Left lung (tissue), 10 donors: ENCODE results near the gene MTMR12. TPM values are rescaled to one million over a fixed set of nuclear protein-coding genes. Genes with fewer than 3 reads are reported as not detected.

Experiments used
- ATAC-seq: fragments of 200-7000 bp; cut with Tn5 transposase; one replicate; pipeline ENCODE4 v1.9.1; 2020; ENCODE audit warnings: moderate library complexity
- DNase-seq, 4 donors: peaks; one replicate each; pipeline ENCODE4 v3.0.0-alpha.2; 2013 to 2020
- H3K27ac ChIP-seq, 2 donors: fragments of 200-600 bp; sonication (generic) in 1 of 2; one replicate each; pipeline versions ENCODE4 v1.5.0 to v1.8.0; 2020 to 2021
- H3K27me3 ChIP-seq, 2 donors: fragments of 200-600 bp; sonication (generic) in 1 of 2; one replicate each; pipeline versions ENCODE4 v1.5.0 to v1.8.0; 2020 to 2021
- H3K36me3 ChIP-seq, 2 donors: fragments of 200-600 bp; sonication (generic) in 1 of 2; one replicate each; pipeline versions ENCODE4 v1.5.0 to v1.8.0; 2020 to 2021
- H3K4me1 ChIP-seq, 2 donors: fragments of 200-600 bp; one replicate each; pipeline ENCODE4 v1.8.0; 2021
- H3K4me3 ChIP-seq, 2 donors: fragments of 200-600 bp; sonication (generic) in 1 of 2; one replicate each; pipeline versions ENCODE4 v1.5.0 to v1.8.0; 2020 to 2021; ENCODE audit warnings: mild to moderate bottlenecking in 1 of 2
- H3K9me3 ChIP-seq, 2 donors: fragments of 200-600 bp; sonication (generic) in 1 of 2; one replicate each; pipeline versions ENCODE4 v1.5.0 to v1.8.0; 2020 to 2021
- CTCF ChIP-seq, 2 donors: fragments of 200-600 bp; sonication (generic) in 1 of 2; IDR thresholded peaks; one replicate each; pipeline versions ENCODE4 v1.5.0 to v1.8.0; 2021; ENCODE audit warnings: antibody characterized with exemption in 2 of 2
- intact Hi-C, 2 donors: fragments of 100-400 bp; cut with DNase I; formaldehyde crosslinking; loops; one replicate each; pipeline versions ENCODE4 v1.11.2 to v1.14.2; 2022
- polyA plus RNA-seq, 6 donors: library from polyadenylated mRNA; unstranded; fragments of 120-200 nt; gene quantifications; one replicate each; pipeline ENCODE4 v1.2.1, GENCODE V29; 2013; ENCODE audit not compliant: insufficient read length in 6 of 6
- total RNA-seq, 2 donors: library from RNA; stranded (reverse); fragmentation: NEBNext Ultra II Directional; extraction: Animal tissue kit (Norgen Biotek cat#: 25700); gene quantifications; one replicate each; pipeline ENCODE4 v1.2.1, GENCODE V29; 2021
- donor health status: DM: no; HTN: yes; CAD: no.
- donor health status: DM: no; HTN: no; CAD: no.

Gene MTMR12
- total and polyA plus RNA-seq, 8 donors, result 27.9 to 39.0 (median 34.4) TPM

GRCh38 chr5:32279786-32280185 lies 33.0 kb downstream of the MTMR12 start:
- intact Hi-C loops, result no loop called here
- H3K36me3 ChIP-seq, result no peaks in the 10 kb centered on the region
- H3K27me3 ChIP-seq, result no peaks in the 10 kb centered on the region
- no peaks in the 10 kb centered on the region for H3K9me3 ChIP-seq
- no peak for ATAC-seq
- H3K4me1 ChIP-seq, result peaks cover 0 to 13% of the 10 kb centered on the region in 2 donors
- TF ChIP-seq CTCF (IDR thresholded peaks at IDR 0.05), result no peak
- H3K4me3 ChIP-seq, result no peak overlapping the region
- H3K27ac ChIP-seq, result no peak overlapping the region
- no peak for DNase-seq

- Histone ChIP-seq H3K9me3 (no peaks in the 10 kb centered on the region), H3K36me3 (no peaks in the 10 kb centered on the region), H3K4me3 (no peak overlapping the region), H3K4me1 (peaks cover 0 to 15% of the 10 kb centered on the region in 2 donors), H3K27ac (no peak overlapping the region), H3K27me3 (no peaks in the 10 kb centered on the region)
- no peak for TF ChIP-seq CTCF (IDR thresholded peaks at IDR 0.05)
- ATAC-seq (no peak), DNase-seq (no peak)
- intact Hi-C loops, result no loop called here
Measured at GRCh38 chr5:32279223-32279622, 33.5 kb downstream of the MTMR12 start.

- H3K4me1 ChIP-seq, result peaks cover 0 to 17% of the 10 kb centered on the region in 2 donors
- H3K27me3 ChIP-seq, result no peaks in the 10 kb centered on the region
- no peak overlapping the region for H3K27ac ChIP-seq
- no peaks in the 10 kb centered on the region for H3K9me3 ChIP-seq
- no peak for DNase-seq
- ATAC-seq, result no peak
- H3K4me3 ChIP-seq, result no peak overlapping the region
- no peak for TF ChIP-seq CTCF (IDR thresholded peaks at IDR 0.05)
- intact Hi-C loops, result no loop called here
- peaks cover 0 to 8% of the 10 kb centered on the region in 2 donors for H3K36me3 ChIP-seq
Measured at GRCh38 chr5:32278406-32278805, 34.3 kb downstream of the MTMR12 start.

GRCh38 chr5:32277798-32278197 lies 34.9 kb downstream of the MTMR12 start:
- no peak overlapping the region for H3K4me3 ChIP-seq
- intact Hi-C loops, result no loop called here
- H3K4me1 ChIP-seq, result peaks cover 0 to 17% of the 10 kb centered on the region in 2 donors
- ATAC-seq (no peak), DNase-seq (no peak)
- no peaks in the 10 kb centered on the region for H3K9me3 ChIP-seq
- no peak for TF ChIP-seq CTCF (IDR thresholded peaks at IDR 0.05)
- peaks cover 0 to 14% of the 10 kb centered on the region in 2 donors for H3K36me3 ChIP-seq
- H3K27me3 ChIP-seq, result no peaks in the 10 kb centered on the region
- no peak overlapping the region for H3K27ac ChIP-seq

- Histone ChIP-seq H3K4me3 (no peak overlapping the region), H3K9me3 (no peaks in the 10 kb centered on the region), H3K27ac (peak overlapping the region in 1 of 2 donors; percentile 55), H3K36me3 (peaks cover 0 to 29% of the 10 kb centered on the region in 2 donors), H3K4me1 (peaks cover 0 to 17% of the 10 kb centered on the region in 2 donors), H3K27me3 (no peaks in the 10 kb centered on the region)
- ATAC-seq (peak; percentile 75), DNase-seq (peak in 1 of 4 donors; percentile 34)
- TF ChIP-seq CTCF (IDR thresholded peaks at IDR 0.05), result no peak
- intact Hi-C loops, result no loop called here
Measured at GRCh38 chr5:32276173-32276853, 36.4 kb downstream of the MTMR12 start.
